GM19372 (cell line): ENCODE results near the gene UGT1A9.
"Not testable (repeated sequence)": the region's sequence is repeated elsewhere in the genome, so short reads cannot be mapped to it uniquely, and the experiment has no call there.

Experiments used
- ATAC-seq: cut with Tn5 transposase; IDR thresholded peaks from one replicate; pipeline ENCODE4 v1.9.1; 2021; ENCODE audit warnings: mild to moderate bottlenecking, low read depth, moderate library complexity; ENCODE audit not compliant: unreplicated experiment

UGT1A9 gene

DNA sequence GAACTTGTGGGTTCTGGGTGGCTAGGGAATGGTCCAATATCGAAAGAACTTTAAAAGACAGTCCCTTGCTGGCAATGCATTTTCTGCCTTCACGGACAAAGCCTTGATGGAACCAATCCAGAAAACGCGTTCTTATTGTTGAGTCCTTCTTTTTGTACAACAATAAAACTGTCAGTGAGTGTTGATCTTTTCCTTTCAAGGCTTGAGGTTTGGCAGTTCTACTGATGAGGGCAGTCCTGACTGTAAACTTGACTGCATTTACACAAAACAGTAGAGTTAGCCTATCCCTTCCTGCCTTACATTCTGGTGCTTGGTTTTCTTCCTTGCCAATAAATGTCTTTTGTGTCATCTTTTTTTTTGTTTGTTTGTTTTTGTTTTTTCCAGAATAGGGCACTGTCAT is 7.5 kb downstream of the UGT1A9 start:
- ATAC-seq, result no peak

DNA sequence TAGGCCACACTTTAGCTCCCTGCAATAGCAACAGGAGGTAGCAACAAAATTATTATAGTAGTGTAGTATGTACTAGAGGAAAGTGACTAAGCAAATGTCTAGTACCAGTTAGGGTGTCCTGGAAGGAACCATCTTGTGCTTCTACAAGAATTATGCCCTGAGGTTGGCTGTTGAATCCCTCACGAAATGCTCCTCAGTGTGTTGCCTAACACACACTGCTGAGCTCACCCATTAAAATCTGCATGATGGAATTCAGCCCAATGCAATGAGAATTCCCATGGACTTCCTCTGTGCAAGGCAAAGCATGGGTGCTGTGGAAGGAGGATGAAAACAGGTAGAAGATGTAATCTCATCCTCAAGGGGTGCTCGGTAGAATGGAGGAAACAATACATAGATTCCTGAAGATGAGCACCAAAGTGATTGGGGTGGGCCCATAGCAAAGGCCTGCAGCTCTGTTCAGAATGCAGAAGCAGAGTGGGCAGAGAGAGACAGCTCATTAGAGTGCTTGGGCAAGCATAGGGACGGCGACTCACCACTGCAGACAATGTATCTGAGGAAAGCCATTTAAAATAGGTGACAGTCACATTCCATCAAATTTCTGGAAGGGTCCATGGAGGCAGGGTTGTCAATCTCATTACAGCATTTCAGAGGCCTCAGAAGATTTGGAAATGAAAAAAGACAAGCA is 8.8 kb downstream of the UGT1A9 start:
- ATAC-seq, result no peak

GRCh38 chr2:233681521-233682099 is 9.9 kb downstream of the UGT1A9 start, which contains the start of gene UGT1A7:
TSS of gene UGT1A7 (plus strand) at chr2:233681901. CDS start at chr2:233681938, 37 bp downstream.
- no peak for ATAC-seq

DNA sequence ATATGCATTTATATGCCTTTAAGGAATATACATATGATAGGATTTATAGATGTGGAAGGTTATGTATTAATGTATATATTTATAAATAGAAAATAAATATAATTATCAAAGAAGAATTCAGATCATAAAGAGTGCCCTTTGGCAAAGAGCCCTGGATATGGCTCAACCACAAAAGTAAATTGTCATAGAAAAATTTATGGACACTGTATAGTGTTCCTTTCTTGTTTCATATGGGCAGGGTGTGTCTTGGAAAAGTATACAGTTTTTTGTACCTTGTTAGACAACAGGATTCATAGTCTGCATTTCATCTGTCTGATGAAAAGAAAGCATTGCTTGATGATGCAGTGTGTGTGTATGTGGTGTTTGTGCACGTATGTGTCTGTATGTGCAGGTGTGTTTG is 12.9 kb downstream of the UGT1A9 start:
- ATAC-seq, result no peak

DNA sequence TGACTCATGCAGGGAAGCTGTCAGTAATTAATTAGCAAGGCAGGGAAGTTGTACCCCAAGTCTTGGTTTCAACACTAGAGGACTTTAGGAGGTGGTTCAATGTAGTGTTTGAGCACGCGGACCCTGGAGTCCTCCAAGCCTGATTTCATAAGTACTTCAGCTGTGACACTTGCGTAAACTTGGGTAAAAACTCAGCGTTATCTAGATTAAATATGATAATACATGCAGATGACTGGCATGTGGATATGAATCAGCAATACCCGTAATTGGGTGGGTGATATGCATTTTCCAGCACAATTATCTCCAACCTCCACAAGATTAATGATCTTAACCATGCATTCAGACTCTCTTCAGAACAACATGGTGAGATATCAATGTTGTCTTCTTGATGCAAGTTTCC is 15.2 kb downstream of the UGT1A9 start:
- no peak for ATAC-seq

GRCh38 chr2:233688341-233688740 is 16.6 kb downstream of the UGT1A9 start:
- no peak for ATAC-seq

DNA sequence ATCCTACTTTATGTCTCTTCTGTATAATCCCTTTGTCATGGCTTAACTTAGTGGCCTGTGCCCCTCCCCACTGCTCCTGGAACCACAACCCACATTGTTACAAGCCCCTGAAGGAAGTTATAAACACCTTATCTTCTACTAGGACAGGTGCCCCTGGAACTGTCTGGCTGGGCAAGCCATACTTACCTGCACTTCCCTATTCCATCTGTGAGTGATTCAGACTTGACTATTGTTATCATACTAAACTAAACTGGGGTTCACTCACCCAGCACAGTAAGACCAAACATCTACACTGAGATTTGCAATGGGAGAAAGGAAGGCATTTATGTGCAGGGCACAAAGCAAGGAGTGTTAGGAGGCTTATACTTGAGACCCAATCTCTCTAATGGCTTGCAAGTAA is 17.3 kb downstream of the UGT1A9 start:
- no peak for ATAC-seq

DNA sequence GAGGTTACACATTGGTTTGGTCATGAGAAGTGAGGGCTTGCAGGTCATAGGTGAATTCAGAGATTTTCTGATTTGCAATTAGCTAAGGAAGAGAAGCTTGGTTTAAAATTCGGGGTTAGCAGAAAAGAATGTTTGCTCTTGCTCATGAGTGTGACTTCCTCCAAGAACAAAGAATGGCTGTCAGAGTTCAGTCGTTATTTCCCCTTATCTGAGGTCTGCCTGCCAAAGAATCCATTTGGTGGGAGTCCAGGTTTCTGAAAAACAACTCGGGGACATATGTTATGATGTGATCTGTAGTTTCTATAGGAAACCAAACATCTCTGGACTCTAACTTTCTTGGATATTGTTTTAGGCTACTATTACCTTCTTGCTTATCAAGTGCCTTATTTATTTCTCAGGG is 17.8 kb downstream of the UGT1A9 start:
- no peak for ATAC-seq

DNA sequence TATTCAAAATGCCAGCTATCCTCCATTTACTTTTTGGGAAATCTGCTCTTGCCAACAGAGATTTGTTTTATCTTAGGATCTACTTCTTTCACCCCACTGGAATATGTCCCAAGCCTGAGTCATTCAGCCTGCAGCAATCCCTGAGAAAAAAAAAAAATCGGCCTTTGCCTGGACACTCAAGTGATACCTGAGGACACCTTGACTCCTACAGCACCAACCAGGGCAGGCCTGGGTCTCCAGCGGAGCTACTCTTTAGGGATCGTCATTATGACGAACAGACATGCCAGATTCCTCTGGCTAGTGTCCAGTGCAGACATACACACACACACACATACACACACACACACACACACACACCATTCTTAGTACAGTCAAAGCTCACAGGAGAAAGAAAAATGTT is 18.7 kb downstream of the UGT1A9 start:
- ATAC-seq, result no peak

DNA sequence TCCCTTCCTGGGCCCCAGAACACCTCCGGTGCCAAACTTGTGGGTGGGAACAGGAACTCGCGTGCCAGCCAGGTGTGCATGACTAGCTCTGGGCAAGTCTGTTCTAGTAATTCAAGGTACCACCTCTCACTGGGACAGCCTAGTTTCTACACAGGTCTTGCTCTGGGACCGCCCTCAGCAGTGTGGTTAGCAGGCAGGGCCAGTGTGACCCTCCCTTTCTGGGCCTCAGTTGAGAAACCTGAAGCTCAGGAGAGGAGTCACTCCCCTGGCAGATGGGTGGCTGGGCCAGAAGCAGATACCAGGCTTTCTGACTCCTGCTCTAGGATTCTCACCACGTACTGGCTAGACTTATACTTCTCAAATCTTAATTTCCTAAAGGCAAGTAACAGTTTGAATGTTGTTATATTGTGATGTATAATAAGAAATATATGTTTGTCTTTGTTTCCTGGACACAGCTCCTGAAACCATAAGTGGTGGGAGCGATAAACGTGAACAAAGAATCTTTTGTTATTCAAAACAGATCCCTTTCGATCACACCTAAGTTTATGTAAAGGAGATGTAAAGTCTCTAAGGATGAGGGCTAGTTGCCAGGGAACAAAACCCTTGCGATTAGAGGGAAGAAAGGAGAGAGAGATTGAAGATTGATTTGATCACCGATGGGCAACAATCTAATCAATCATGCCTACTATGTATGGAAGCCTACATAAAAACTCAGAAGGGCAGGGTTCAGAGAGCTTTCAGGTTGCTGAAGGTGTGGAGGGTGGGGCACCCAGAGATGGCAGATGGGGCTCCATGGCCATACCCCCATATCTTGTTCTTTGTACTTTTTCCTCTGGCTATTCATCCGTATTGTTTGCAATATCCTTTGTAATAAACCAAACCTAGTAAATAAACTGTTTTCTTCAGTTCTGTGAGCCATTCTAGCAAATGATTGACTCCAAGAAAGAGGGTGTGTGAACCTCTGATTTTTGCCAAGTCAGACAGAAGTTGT is 20.0 kb downstream of the UGT1A9 start:
- ATAC-seq, result no peak

DNA sequence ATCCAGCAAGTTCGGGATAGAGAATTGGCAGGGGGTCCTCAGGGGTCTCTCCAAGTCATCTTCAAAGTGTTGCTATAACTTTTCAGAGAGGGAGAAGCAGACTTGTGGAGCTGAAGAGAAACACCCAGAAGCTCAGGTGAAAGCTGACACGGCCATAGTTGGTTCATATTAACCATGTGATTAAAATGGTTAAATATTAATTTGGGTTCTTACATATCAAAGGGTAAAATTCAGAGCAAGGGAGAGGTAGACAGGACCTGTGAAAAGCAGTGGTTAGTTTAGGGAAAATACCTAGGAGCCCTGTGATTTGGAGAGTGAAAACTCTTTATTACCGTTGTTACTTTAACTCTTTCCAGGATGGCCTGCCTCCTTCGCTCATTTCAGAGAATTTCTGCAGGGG is 20.9 kb downstream of the UGT1A9 start, which contains the start of gene UGT1A6:
Gene UGT1A6 (plus strand): TSS at position 243 of the 400 bp plus-strand sequence. CDS start 115 bp downstream, at position 358.
- ATAC-seq, result no peak

DNA sequence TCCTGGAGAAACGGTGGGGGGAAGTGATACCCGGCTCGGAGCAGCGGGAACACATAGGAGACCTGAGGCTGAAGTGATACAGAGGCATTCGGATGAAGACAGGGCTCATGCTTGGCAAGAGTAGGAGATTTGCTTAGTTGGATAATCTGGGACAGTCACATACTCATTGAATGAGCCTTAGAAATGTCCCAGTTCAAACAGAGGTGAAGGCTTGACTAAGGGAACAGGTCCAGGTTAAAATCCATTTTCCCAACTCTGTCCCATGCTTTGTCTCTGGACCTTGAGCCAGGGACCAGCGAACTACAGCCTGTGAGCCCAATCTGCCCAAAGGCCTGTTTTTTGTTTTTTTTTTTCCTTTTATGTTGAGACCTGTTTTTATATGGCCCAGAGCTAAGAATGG is 22.3 kb downstream of the UGT1A9 start:
- ATAC-seq, result no peak

DNA sequence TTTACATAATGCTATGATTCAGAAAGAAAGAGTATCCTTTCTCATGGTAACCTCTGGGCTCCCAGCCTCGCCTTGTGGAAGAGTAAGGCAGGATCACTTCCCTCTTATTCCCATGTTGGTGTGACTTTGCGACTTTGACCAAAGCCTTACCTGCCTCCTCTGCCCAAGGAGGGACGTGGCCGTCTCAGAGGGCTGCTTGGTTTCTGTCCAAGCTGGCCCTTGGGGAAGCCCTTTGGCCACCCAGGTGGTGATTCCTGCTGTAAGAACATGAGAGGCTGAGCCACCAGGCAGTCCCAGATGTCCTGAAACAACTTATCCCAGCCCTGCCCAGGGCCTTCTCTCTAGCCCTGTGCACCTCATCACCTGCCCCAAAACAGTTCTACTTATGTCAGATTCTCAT is 27.0 kb downstream of the UGT1A9 start:
- ATAC-seq, result no peak

GRCh38 chr2:233699424-233700027 is 27.8 kb downstream of the UGT1A9 start:
- no peak for ATAC-seq

GRCh38 chr2:233700028-233700635 is 28.4 kb downstream of the UGT1A9 start:
- ATAC-seq, result no peak

DNA sequence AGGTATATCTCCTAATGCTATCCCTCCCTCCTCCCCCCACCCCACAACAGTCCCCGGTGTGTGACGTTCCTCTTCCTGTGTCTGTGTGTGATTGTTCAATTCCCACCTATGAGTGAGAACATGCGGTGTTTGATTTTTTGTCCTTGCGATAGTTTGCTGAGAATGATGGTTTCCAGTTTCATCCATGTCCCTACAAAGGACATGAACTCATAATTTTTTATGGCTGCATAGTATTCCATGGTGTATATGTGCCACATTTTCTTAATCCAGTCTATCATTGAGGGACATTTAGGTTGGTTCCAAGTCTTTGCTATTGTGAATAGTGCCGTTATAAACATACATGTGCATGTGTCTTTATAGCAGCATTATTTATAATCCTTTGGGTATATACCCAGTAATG is 29.1 kb downstream of the UGT1A9 start:
- not testable (repeated sequence) for ATAC-seq

DNA sequence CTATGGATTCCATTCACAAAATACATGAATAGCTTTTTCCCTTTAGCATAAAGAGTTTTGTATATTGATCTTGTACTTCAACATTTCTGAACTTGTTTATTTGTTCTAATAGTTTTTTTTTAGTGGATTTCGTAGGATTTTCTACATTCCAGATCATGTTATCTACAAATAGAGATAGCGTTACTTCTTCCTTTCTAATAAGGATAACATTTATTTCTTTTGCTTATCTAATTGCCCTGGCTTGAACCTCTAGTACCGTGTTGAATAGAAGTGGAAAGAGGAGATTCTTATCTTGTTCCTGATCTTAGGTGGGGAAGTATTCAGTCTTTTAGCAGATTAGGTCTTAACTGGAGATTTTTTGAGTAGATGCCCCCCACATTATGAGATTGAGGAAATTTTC is 30.5 kb downstream of the UGT1A9 start:
- ATAC-seq, result no peak

GRCh38 chr2:233705911-233706506 is 34.3 kb downstream of the UGT1A9 start:
- no peak for ATAC-seq

DNA sequence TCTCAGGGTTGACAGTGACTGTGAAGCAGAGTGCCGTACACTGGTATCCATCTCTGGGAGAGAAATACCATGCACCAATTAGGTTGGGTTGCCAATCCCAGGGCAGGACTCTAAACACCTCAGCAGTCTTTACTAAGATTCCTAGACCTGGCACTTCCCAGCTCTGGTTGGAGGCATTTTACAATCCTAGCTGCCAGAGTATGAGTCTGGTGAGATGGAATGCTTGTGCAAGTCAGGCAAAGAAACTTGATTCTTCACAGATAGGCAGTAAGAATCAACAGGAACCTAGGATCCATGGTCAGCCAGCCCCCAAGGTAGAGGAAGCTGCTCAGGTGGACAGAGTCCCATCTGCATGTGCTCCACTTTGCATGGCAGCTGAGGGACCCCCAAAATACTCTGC is 35.0 kb downstream of the UGT1A9 start:
- ATAC-seq, result no peak
